ENCODE data around the gene MMS19. TPM values are rescaled to one million over a fixed set of nuclear protein-coding genes. Genes with fewer than 3 reads are reported as not detected.
"Not testable (repeated sequence)": the region's sequence is repeated elsewhere in the genome, so short reads cannot be mapped to it uniquely, and the experiment has no call there.

Gene MMS19
- total RNA-seq, 1 experiment from 2014 or later, result 70.6 TPM

GRCh38 chr10:97529685-97530465, 31.7 kb upstream of the MMS19 start:
- DNase-seq (ENCODE audit: low spot score), result no peak
- CTCF ChIA-PET, result no interaction called here
- intact Hi-C loops (cut with micrococcal nuclease; ENCODE audit: unreplicated experiment), result no loop called here
- POLR2A ChIA-PET (ENCODE audit: low non-redundant PET), result interaction anchor here (0.6 kb wide), 1 partner anchor 24 kb away, joined by 4 read pairs; no protein-coding TSS in a partner anchor
- no peaks in the 10 kb centered on the region for H3K9me3 ChIP-seq (ENCODE audit: low read depth, low read length, poor library complexity, severe bottlenecking)
- no peaks in the 10 kb centered on the region for H3K36me3 ChIP-seq (ENCODE audit: insufficient read depth, low read length, poor library complexity, severe bottlenecking)
- H3K4me1 ChIP-seq (ENCODE audit: insufficient read depth, low read length, poor library complexity, severe bottlenecking), result no peaks in the 10 kb centered on the region
- TF ChIP-seq EZH2 (IDR thresholded peaks at IDR 0.05; ENCODE audit: borderline replicate concordance, low read depth, low read length, poor library complexity, severe bottlenecking), result no peak
- H3K27ac ChIP-seq (ENCODE audit: low read depth, low read length, poor library complexity, severe bottlenecking), result no peak overlapping the region
- no peak overlapping the region for H3K4me3 ChIP-seq (ENCODE audit: low read depth, low read length, poor library complexity, severe bottlenecking)
- no TSS peak for BruUV-seq (replicated peaks)
- H3K27me3 ChIP-seq (replicated peaks; ENCODE audit: insufficient read depth, low read depth, low read length, poor library complexity), result no peaks in the 10 kb centered on the region

- H3K9me3 ChIP-seq (ENCODE audit: low read depth, low read length, poor library complexity, severe bottlenecking); DNase-seq (ENCODE audit: low spot score); H3K36me3 ChIP-seq (ENCODE audit: insufficient read depth, low read length, poor library complexity, severe bottlenecking); H3K27me3 ChIP-seq (replicated peaks; ENCODE audit: insufficient read depth, low read depth, low read length, poor library complexity); H3K4me3 ChIP-seq (ENCODE audit: low read depth, low read length, poor library complexity, severe bottlenecking); BruUV-seq (replicated peaks); H3K27ac ChIP-seq (ENCODE audit: low read depth, low read length, poor library complexity, severe bottlenecking); H3K4me1 ChIP-seq (ENCODE audit: insufficient read depth, low read length, poor library complexity, severe bottlenecking); POLR2A ChIA-PET (ENCODE audit: low non-redundant PET); CTCF ChIA-PET; intact Hi-C loops (cut with micrococcal nuclease; ENCODE audit: unreplicated experiment): not testable (repeated sequence)
Measured at GRCh38 chr10:97528876-97529275, 30.7 kb upstream of the MMS19 start.

- no peak for TF ChIP-seq CTCF (conservative IDR thresholded peaks at IDR 0.05; ENCODE audit: low read depth, low read length)
- TF ChIP-seq EZH2 (IDR thresholded peaks at IDR 0.05; ENCODE audit: borderline replicate concordance, low read depth, low read length, poor library complexity, severe bottlenecking), result no peak
- intact Hi-C loops (cut with micrococcal nuclease; ENCODE audit: unreplicated experiment), result no loop called here
- H3K4me1 ChIP-seq (ENCODE audit: insufficient read depth, low read length, poor library complexity, severe bottlenecking), result no peaks in the 10 kb centered on the region
- H3K27ac ChIP-seq (ENCODE audit: low read depth, low read length, poor library complexity, severe bottlenecking), result no peak overlapping the region
- CTCF ChIA-PET, result no interaction called here
- no peaks in the 10 kb centered on the region for H3K36me3 ChIP-seq (ENCODE audit: insufficient read depth, low read length, poor library complexity, severe bottlenecking)
- DNase-seq (ENCODE audit: low spot score), result no peak
- BruUV-seq (replicated peaks), result no TSS peak
- POLR2A ChIA-PET (ENCODE audit: low non-redundant PET), result no interaction called here
- no peak overlapping the region for H3K4me3 ChIP-seq (ENCODE audit: low read depth, low read length, poor library complexity, severe bottlenecking)
- no peaks in the 10 kb centered on the region for H3K9me3 ChIP-seq (ENCODE audit: low read depth, low read length, poor library complexity, severe bottlenecking)
- H3K27me3 ChIP-seq (replicated peaks; ENCODE audit: insufficient read depth, low read depth, low read length, poor library complexity), result peaks cover 3% of the 10 kb centered on the region
Measured at GRCh38 chr10:97525683-97526110, 27.5 kb upstream of the MMS19 start.

GRCh38 chr10:97525086-97525485, 26.9 kb upstream of the MMS19 start:
- Histone ChIP-seq H3K4me3 (ENCODE audit: low read depth, low read length, poor library complexity, severe bottlenecking) (no peak overlapping the region), H3K9me3 (ENCODE audit: low read depth, low read length, poor library complexity, severe bottlenecking) (no peaks in the 10 kb centered on the region), H3K4me1 (ENCODE audit: insufficient read depth, low read length, poor library complexity, severe bottlenecking) (no peaks in the 10 kb centered on the region), H3K27ac (ENCODE audit: low read depth, low read length, poor library complexity, severe bottlenecking) (no peak overlapping the region), H3K36me3 (ENCODE audit: insufficient read depth, low read length, poor library complexity, severe bottlenecking) (no peaks in the 10 kb centered on the region), H3K27me3 (replicated peaks; ENCODE audit: insufficient read depth, low read depth, low read length, poor library complexity) (peaks cover 3% of the 10 kb centered on the region)
- TF ChIP-seq EZH2 (IDR thresholded peaks at IDR 0.05; ENCODE audit: borderline replicate concordance, low read depth, low read length, poor library complexity, severe bottlenecking) (no peak), CTCF (conservative IDR thresholded peaks at IDR 0.05; ENCODE audit: low read depth, low read length) (no peak)
- intact Hi-C loops (cut with micrococcal nuclease; ENCODE audit: unreplicated experiment), result no loop called here
- DNase-seq (ENCODE audit: low spot score), result no peak
- POLR2A ChIA-PET (ENCODE audit: low non-redundant PET), result no interaction called here
- BruUV-seq (replicated peaks), result no TSS peak
- CTCF ChIA-PET, result no interaction called here

Data from A673 (cell line).